Gastroesophageal sphincter (tissue), 3 donors: ENCODE measurements around the gene KCNK7.

Experiments
- CTCF ChIP-seq, 4 experiments: fragments of 200-600 bp in 2 of 4; fragments of 450-650 bp in 2 of 4; sonication (generic) in 1 of 4; IDR thresholded peaks; one replicate each; pipeline ENCODE4 v1.5.1; 2017 to 2019; ENCODE audit warnings: antibody characterized with exemption in 4 of 4, mild to moderate bottlenecking in 2 of 4, moderate library complexity in 2 of 4
- POLR2A ChIP-seq, 2 donors: fragments of 450-650 bp; IDR thresholded peaks; one replicate each; pipeline ENCODE4 v1.6.1; 2017; ENCODE audit warnings: antibody characterized with exemption in 2 of 2, mild to moderate bottlenecking in 2 of 2, moderate library complexity in 1 of 2

- no peak for TF ChIP-seq POLR2A (IDR thresholded peaks at IDR 0.05)
- TF ChIP-seq CTCF (IDR thresholded peaks at IDR 0.05) = no peak
Measured at GRCh38 chr11:65552388-65552951, 43.1 kb downstream of the KCNK7 start.
